HL-60 (cell line): Measurements from ENCODE around the gene ABCC4.

ENCODE experiments used
- GABPA ChIP-seq: IDR thresholded peaks from 2 replicates; pipeline ENCODE4 v1.6.1; 2012; ENCODE audit warnings: low read depth
- TF ChIP-seq, protein P1 (sequence below): IDR thresholded peaks from one replicate; pipeline ENCODE4 v1.5.1; 2011; ENCODE audit warnings: low read length, control low read depth, inconsistent platforms; ENCODE audit not compliant: insufficient read depth
- TF ChIP-seq, protein P2 (sequence below): IDR thresholded peaks from 2 replicates; pipeline ENCODE4 v1.6.1; 2012; ENCODE audit warnings: low read depth; ENCODE audit not compliant: insufficient replicate concordance

DNA sequence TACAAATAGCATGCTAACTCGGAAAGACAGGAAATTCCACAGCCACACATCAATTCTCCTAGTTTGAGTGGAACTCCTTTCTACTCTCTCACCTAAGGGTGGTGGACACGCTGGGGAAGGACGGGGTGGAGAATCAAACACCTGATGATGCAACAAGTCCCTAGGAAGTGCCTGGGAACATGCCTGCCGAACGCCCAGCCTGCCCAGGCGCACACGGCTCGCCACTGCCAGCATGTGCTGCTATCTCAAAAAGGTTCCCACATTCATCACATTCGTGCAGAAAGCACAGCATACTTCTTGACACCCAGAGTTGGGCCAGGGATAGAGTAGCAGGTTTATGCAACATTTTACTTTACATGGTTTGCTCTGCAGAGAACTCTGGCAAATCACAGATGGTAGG is 164.6 kb downstream of the ABCC4 start:
- TF ChIP-seq, protein P1, sequence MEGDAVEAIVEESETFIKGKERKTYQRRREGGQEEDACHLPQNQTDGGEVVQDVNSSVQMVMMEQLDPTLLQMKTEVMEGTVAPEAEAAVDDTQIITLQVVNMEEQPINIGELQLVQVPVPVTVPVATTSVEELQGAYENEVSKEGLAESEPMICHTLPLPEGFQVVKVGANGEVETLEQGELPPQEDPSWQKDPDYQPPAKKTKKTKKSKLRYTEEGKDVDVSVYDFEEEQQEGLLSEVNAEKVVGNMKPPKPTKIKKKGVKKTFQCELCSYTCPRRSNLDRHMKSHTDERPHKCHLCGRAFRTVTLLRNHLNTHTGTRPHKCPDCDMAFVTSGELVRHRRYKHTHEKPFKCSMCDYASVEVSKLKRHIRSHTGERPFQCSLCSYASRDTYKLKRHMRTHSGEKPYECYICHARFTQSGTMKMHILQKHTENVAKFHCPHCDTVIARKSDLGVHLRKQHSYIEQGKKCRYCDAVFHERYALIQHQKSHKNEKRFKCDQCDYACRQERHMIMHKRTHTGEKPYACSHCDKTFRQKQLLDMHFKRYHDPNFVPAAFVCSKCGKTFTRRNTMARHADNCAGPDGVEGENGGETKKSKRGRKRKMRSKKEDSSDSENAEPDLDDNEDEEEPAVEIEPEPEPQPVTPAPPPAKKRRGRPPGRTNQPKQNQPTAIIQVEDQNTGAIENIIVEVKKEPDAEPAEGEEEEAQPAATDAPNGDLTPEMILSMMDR: no peak
- TF ChIP-seq, protein P2, sequence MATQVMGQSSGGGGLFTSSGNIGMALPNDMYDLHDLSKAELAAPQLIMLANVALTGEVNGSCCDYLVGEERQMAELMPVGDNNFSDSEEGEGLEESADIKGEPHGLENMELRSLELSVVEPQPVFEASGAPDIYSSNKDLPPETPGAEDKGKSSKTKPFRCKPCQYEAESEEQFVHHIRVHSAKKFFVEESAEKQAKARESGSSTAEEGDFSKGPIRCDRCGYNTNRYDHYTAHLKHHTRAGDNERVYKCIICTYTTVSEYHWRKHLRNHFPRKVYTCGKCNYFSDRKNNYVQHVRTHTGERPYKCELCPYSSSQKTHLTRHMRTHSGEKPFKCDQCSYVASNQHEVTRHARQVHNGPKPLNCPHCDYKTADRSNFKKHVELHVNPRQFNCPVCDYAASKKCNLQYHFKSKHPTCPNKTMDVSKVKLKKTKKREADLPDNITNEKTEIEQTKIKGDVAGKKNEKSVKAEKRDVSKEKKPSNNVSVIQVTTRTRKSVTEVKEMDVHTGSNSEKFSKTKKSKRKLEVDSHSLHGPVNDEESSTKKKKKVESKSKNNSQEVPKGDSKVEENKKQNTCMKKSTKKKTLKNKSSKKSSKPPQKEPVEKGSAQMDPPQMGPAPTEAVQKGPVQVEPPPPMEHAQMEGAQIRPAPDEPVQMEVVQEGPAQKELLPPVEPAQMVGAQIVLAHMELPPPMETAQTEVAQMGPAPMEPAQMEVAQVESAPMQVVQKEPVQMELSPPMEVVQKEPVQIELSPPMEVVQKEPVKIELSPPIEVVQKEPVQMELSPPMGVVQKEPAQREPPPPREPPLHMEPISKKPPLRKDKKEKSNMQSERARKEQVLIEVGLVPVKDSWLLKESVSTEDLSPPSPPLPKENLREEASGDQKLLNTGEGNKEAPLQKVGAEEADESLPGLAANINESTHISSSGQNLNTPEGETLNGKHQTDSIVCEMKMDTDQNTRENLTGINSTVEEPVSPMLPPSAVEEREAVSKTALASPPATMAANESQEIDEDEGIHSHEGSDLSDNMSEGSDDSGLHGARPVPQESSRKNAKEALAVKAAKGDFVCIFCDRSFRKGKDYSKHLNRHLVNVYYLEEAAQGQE: no peak
- TF ChIP-seq GABPA: no peak
